Adipose tissue (tissue), 3 donors: ENCODE results near the gene TTC39A. TPM values are rescaled to one million over a fixed set of nuclear protein-coding genes. Genes with fewer than 3 reads are reported as not detected.

Experiments
- H3K27ac ChIP-seq: one replicate; pipeline ENCODE4 v1.5.1; 2013; ENCODE audit warnings: low read depth, low read length
- WGBS, 3 donors: extraction: QIAGEN DNeasy Blood & Tissue Kit; methylation state at CpG; one replicate each; pipeline ENCODE4 v1.1.7; 2013; 5-methylcytosine and 5-hydroxymethylcytosine counted together
- polyA plus RNA-seq, 3 donors: library from polyadenylated mRNA; stranded (reverse); fragments of 200-250 nt; gene quantifications; one replicate each; pipeline ENCODE4 v1.2.3, GENCODE V29; 2013
- donor health status: healthy with polysubstance abuse.
- donor health status: Bipolar disorder and iron deficiency.
- donor health status: healthy.

The TTC39A gene
- 1 to 10 TPM; 1.9 to 9.0 (median 2.9) TPM for polyA plus RNA-seq

GRCh38 chr1:51330331-51331201 lies at the start of gene TTC39A:
TSS of gene TTC39A (minus strand) at chr1:51330562. CDS start at chr1:51330477, 85 bp downstream.
- no peak within 1 kb of the TSS for H3K27ac ChIP-seq
- WGBS, 3 donors, result 3 to 5% (median 4%) methylated on average over 64 to 82 of the region's 87 CpGs

GRCh38 chr1:51378871-51379270 lies 48.5 kb upstream of the TTC39A start:
- 95 to 97% (median 96%) methylated on average over 6 of the region's 6 CpGs for WGBS, 3 donors
- no peak overlapping the region for H3K27ac ChIP-seq

GRCh38 chr1:51373898-51374297 lies 43.5 kb upstream of the TTC39A start:
- WGBS, 3 donors, result 93 to 99% (median 93%) methylated on average over 3 of the region's 3 CpGs
- no peak overlapping the region for H3K27ac ChIP-seq

GRCh38 chr1:51372561-51372960 lies 42.2 kb upstream of the TTC39A start:
- no peak overlapping the region for H3K27ac ChIP-seq

GRCh38 chr1:51369171-51369570 lies 38.8 kb upstream of the TTC39A start:
- WGBS, 3 donors, result 87 to 92% (median 88%) methylated on average over 4 of the region's 4 CpGs
- no peak overlapping the region for H3K27ac ChIP-seq

DNA sequence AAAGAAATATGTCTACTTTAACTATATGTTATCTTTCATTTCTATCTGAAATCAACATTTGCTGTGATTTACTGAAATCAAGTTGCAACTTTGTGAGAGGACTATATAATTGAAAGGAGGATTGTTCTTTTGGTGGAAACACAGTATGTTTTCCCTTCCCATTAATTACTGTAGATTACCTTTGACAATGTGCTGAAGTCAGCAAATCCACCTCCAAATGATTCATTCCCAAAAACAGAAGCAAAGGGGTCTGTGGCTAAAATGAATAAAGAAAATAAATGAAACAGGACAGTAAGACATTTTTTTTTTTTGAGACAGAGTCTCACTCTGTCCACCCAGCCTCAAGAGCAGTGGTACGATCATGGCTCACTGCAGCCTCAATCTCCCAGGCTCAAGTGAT lies 35.4 kb upstream of the TTC39A start:
- no peak overlapping the region for H3K27ac ChIP-seq
- whole genome bisulfite sequencing, 3 donors, result 100% methylated on average over 1 of the region's 1 CpG

- H3K27ac ChIP-seq, result no peak overlapping the region
- 94 to 97% (median 96%) methylated on average over 4 of the region's 4 CpGs for WGBS, 3 donors
Measured at GRCh38 chr1:51359879-51360278, 29.5 kb upstream of the TTC39A start.

DNA sequence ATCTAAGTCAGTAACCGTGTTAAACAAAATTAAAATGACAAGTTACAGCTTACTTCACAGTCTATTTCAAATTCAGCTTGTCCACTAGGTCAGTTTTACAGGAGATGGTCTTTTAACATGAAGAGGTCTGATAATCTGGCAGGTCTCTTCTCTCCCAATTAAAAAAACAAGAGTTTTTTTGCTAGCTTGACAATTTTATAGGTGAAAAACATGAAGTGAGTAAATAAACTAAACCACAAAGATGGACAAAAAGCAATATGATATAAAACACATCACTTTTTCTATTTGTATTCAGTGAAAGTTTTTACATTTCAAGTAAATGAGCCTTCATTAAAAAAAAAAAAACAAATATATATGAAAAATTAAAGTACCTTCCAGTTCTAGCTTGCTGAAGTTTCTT lies 25.0 kb upstream of the TTC39A start:
- H3K27ac ChIP-seq, result no peak overlapping the region
- WGBS, 3 donors, result 69 to 100% (median 97%) methylated on average over 1 of the region's 1 CpG

DNA sequence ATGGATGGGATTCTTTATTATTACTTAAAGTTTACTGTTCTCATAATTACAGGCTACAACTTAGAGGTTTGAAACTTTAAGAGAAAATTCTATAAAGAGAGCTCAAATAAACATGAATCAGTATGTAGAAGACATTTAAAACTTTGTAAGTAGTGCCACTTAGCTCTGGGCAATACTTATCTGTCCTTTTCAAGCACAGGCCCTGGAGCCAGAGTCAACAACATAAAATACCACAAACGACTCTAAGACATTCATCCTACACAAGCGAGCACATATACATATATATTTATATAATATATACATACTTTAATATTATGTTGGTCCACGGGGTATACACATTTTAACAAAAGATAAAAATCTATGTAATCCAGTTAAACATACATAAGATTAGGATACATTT lies 24.1 kb upstream of the TTC39A start:
- 73 to 95% (median 75%) methylated on average over 3 of the region's 3 CpGs for WGBS, 3 donors
- no peak overlapping the region for H3K27ac ChIP-seq

GRCh38 chr1:51351907-51352306 lies 21.5 kb upstream of the TTC39A start:
- 67 to 97% (median 91%) methylated on average over 1 of the region's 1 CpG for WGBS, 3 donors
- no peak overlapping the region for H3K27ac ChIP-seq

GRCh38 chr1:51349862-51350261 lies 19.5 kb upstream of the TTC39A start:
- H3K27ac ChIP-seq, result no peak overlapping the region
- 96 to 99% (median 97%) methylated on average over 3 of the region's 3 CpGs for WGBS, 3 donors

GRCh38 chr1:51348147-51348527 lies 17.8 kb upstream of the TTC39A start:
- H3K27ac ChIP-seq, result no peak overlapping the region

- no peak overlapping the region for H3K27ac ChIP-seq
- 88 to 89% (median 88%) methylated on average over 6 of the region's 6 CpGs for whole genome bisulfite sequencing, 3 donors
Measured at GRCh38 chr1:51347398-51348146, 17.2 kb upstream of the TTC39A start.

DNA sequence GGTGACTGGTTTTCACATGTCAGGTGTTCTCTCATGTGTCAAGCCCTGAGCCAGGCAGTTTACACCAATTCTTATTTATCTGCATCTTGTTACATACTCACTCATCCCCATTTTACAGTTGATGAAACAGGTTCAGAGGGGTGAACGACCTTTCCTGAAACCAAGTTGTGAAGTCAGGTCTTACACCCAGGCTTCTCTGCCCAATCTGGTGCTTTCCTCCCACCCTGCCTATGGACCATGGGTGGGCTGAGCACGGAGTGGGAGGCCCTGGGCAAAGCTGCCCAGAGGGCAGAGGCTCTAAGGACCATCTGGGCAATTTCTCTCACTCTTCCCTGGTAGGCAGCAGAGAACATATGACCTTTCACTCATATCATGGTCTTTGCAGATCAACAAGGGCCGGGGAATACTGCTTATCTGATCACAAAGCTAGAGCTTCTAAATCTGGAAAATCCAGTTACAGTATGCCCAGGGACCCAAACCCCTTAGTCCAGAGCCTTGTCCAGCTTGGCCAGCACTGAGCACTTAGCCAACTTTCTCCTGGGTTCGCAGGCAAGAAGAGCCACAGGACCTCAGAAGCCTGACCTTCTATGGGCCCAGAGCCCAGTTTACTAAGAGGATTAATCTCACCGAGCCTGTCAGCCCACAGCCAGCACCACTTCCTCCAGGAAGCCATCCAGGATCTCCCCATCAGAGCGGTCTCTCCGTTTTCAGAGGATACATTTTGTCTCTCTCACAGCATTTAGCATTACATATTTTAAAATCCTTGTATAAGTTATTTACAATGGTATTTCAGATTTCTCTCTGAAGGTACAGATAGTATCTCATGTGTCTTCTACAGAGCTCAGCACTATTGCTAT lies 16.0 kb upstream of the TTC39A start:
- 65 to 68% (median 66%) methylated on average over 7 of the region's 7 CpGs for WGBS, 3 donors
- no peak overlapping the region for H3K27ac ChIP-seq

DNA sequence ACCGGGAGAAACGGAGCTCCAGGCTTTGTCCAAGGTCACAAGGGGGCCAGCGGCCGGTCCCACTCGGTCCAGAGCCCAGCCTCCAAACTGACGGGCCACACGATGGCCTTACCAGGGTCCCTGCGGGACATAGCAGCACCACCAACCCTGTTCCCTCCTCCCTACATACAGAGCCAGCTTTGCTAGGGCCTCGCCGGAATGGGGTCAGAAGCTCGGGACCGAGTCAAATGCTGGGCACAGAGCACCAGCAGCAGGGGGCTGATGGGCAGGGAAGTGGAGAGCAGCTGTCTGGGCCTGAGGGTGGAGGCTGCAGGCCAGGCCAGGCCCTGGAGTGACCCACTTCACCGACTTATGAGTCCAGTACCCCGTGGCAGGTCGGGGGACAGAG lies 14.9 kb upstream of the TTC39A start:
- 47 to 58% (median 54%) methylated on average over 15 of the region's 15 CpGs for WGBS, 3 donors
- no peak overlapping the region for H3K27ac ChIP-seq

- 6 to 7% (median 6%) methylated on average over 36 to 60 of the region's 60 CpGs for WGBS, 3 donors
- H3K27ac ChIP-seq, result no peak overlapping the region
Measured at GRCh38 chr1:51344602-51345299, 14.4 kb upstream of the TTC39A start.

DNA sequence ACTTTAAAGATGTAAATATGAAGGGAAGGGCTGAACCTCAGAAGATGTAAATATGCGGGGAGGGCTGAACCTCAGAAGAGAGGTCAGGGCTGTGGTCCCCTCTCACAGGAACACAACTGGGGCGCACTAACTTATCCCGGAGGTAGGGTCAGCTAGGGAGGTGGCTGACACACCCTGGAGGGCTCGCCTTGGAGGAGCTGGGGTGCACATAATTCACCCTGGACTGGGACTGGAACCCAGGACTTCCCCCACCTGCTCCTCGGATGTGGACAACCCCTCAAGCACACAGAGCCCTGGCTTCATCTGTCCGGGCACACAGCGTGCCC lies 13.9 kb upstream of the TTC39A start:
- WGBS, 3 donors, result 62 to 72% (median 69%) methylated on average over 7 of the region's 7 CpGs
- H3K27ac ChIP-seq, result no peak overlapping the region

DNA sequence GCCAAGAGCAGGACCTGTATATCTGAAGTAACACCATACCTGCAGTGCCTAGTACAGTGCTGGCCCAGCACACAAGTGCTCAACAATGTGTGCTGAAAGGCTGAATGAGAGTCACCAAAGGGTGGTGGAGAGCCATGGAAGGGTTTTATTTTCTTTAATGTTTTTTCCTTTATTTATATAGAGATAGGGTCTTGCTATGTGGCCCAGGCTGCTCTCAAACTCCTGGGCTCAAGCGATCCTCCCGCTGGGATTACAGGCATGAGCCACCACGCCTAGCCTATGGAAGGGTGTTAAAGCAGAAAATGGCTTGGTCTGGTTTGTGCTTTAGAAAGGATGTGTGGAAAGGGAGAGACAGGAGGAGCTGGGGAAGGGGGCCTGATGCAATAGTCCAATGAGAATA lies 13.3 kb upstream of the TTC39A start:
- no peak overlapping the region for H3K27ac ChIP-seq
- 89 to 93% (median 92%) methylated on average over 3 of the region's 3 CpGs for WGBS, 3 donors
